Measurements from ENCODE around the gene GUCA1A. TPM values are rescaled to one million over a fixed set of nuclear protein-coding genes. Genes with fewer than 3 reads are reported as not detected.

GUCA1A gene
- total RNA-seq, 1 donor from 2014 or later = not detected

GRCh38 chr6:42135722-42136121, 37.4 kb upstream of the GUCA1A start:
- Histone ChIP-seq H3K27me3 (no peaks in the 10 kb centered on the region), H3K4me1 (peaks cover 11% of the 10 kb centered on the region), H3K9me3 (no peaks in the 10 kb centered on the region), H3K27ac (no peak overlapping the region), H3K36me3 (no peaks in the 10 kb centered on the region), H3K4me3 (no peak overlapping the region)
- TF ChIP-seq CTCF (IDR thresholded peaks at IDR 0.05) = no peak
- ATAC-seq = no peak
- intact Hi-C loops (cut with DNase I) = no loop called here
- no peak for DNase-seq

DNA sequence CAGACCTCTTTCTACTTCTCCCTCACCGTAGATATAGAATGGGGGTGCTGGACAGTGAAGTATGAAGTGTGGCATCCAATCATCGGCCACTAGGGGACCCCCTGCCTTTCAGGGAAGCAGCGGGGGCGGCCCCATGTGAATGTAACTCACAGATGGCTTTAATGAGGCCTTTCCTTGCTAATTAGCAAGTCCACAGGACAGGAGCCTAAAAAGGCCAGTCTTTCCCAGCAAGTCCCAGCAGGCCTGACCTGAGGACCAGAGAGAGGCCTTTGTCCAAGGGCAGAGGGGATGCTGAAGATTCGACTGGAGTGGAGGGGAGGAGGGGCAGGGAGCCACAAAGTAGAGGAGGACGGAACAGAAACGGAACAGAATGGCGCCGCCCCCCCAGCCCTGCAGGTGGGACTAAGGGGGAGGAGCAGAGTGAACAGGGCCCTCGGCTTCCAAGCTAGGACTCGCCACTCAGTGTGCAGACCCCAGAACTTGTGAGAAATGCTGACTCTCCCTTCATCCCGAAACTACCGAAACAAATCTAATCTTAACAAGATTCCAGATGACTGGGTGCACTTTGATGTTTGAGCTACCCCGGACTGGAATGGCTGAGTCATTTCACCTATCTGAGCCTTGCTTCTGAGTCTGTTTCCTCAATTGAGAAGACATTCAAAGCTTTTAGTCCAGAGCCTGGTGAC, 36.5 kb upstream of the GUCA1A start:
- ATAC-seq = peak; percentile 6
- intact Hi-C loops (cut with DNase I) = no loop called here

DNA sequence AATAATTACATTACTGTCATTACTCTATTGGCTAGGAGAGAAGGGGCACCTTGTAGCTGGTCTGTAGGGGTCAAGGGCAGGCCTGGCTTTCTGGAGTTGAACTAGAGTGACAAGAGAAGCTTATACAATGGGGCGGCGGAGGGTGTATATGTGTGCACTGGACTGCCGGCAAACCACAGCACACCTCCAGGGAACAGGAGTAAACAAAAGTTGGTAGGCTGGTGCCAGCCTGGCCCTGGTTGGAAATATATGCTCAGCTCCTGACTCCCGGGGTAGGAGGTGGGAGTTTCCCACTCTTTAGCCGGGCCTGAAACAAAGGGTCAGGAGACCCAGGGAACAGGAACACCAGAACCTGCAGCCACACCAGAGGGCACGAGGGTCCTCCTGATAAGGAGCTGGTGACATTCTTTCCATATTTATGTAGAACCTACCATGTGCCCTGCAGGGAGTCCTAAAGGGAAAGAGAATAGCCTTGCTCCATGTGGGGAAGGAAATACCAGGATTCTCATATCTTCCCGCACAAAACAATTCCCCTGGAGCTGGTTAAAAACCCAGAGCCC, 35.9 kb upstream of the GUCA1A start:
- Histone ChIP-seq H3K27ac (peak overlapping the region; percentile 30), H3K27me3 (no peaks in the 10 kb centered on the region), H3K36me3 (no peaks in the 10 kb centered on the region), H3K9me3 (no peaks in the 10 kb centered on the region), H3K4me1 (peaks cover 16% of the 10 kb centered on the region), H3K4me3 (no peak overlapping the region)
- no peak for TF ChIP-seq CTCF (IDR thresholded peaks at IDR 0.05)
- DNase-seq (no peak), ATAC-seq (peak; percentile 48)
- intact Hi-C loops (cut with DNase I) = no loop called here

More for the DNA sequence above, 36.5 kb upstream of the GUCA1A start:
- H3K27ac ChIP-seq = peak overlapping the region; percentile 30
- H3K27me3 ChIP-seq = no peaks in the 10 kb centered on the region
- no peak for TF ChIP-seq CTCF (IDR thresholded peaks at IDR 0.05)
- H3K4me3 ChIP-seq = no peak overlapping the region
- no peak for DNase-seq
- peaks cover 16% of the 10 kb centered on the region for H3K4me1 ChIP-seq
- H3K9me3 ChIP-seq = no peaks in the 10 kb centered on the region
- no peaks in the 10 kb centered on the region for H3K36me3 ChIP-seq

GRCh38 chr6:42138190-42138589, 35.0 kb upstream of the GUCA1A start:
- H3K4me3 ChIP-seq = no peak overlapping the region
- no peak for DNase-seq
- H3K4me1 ChIP-seq = peaks cover 16% of the 10 kb centered on the region
- H3K27me3 ChIP-seq = no peaks in the 10 kb centered on the region
- no peaks in the 10 kb centered on the region for H3K9me3 ChIP-seq
- no peak overlapping the region for H3K27ac ChIP-seq
- intact Hi-C loops (cut with DNase I) = no loop called here
- no peaks in the 10 kb centered on the region for H3K36me3 ChIP-seq
- no peak for ATAC-seq
- no peak for TF ChIP-seq CTCF (IDR thresholded peaks at IDR 0.05)

- no peak overlapping the region for H3K4me3 ChIP-seq
- ATAC-seq (no peak), DNase-seq (no peak)
- no peak overlapping the region for H3K27ac ChIP-seq
- H3K9me3 ChIP-seq = no peaks in the 10 kb centered on the region
- no peak for TF ChIP-seq CTCF (IDR thresholded peaks at IDR 0.05)
- peaks cover 4% of the 10 kb centered on the region for H3K27me3 ChIP-seq
- peaks cover 16% of the 10 kb centered on the region for H3K4me1 ChIP-seq
- no peaks in the 10 kb centered on the region for H3K36me3 ChIP-seq
- intact Hi-C loops (cut with DNase I) = no loop called here
Observed at GRCh38 chr6:42138630-42139619, 34.2 kb upstream of the GUCA1A start.

Data from upper lobe of right lung (tissue), 1 donor.